Measurements from ENCODE around the gene CCL22.

DNA sequence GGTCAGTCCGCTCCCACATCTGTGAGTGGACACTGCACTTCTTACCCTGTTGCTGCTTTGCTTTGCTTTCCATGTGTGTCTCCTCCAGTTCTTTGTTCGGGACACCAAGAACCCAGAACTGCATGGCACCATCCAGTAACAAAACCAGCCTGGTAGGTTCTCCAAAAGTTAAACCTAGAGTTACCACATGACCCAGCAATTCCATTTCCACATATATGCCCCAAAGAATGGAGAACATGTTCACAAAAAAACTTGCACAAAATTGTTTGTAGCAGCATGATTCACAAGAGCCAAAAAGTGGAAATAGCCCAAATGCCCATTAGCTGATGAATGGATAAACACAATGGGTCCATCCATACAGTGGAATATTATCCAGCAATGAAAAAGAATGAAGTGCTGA, 10.3 kb upstream of the CCL22 start:
- TF ChIP-seq, protein P1, sequence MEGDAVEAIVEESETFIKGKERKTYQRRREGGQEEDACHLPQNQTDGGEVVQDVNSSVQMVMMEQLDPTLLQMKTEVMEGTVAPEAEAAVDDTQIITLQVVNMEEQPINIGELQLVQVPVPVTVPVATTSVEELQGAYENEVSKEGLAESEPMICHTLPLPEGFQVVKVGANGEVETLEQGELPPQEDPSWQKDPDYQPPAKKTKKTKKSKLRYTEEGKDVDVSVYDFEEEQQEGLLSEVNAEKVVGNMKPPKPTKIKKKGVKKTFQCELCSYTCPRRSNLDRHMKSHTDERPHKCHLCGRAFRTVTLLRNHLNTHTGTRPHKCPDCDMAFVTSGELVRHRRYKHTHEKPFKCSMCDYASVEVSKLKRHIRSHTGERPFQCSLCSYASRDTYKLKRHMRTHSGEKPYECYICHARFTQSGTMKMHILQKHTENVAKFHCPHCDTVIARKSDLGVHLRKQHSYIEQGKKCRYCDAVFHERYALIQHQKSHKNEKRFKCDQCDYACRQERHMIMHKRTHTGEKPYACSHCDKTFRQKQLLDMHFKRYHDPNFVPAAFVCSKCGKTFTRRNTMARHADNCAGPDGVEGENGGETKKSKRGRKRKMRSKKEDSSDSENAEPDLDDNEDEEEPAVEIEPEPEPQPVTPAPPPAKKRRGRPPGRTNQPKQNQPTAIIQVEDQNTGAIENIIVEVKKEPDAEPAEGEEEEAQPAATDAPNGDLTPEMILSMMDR (IDR thresholded peaks at IDR 0.05 in 2 of 3, conservative IDR thresholded peaks at IDR 0.05 in 1 of 3; ENCODE audit: borderline replicate concordance in 1 of 3, insufficient read depth in 1 of 3, low read depth in 2 of 3, low read length in 2 of 3) = no peak
- TF ChIP-seq, protein P2, sequence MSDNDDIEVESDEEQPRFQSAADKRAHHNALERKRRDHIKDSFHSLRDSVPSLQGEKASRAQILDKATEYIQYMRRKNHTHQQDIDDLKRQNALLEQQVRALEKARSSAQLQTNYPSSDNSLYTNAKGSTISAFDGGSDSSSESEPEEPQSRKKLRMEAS (IDR thresholded peaks at IDR 0.05) = no peak
- TF ChIP-seq EZH2 (IDR thresholded peaks at IDR 0.05) (no peak), TCF7L2 (IDR thresholded peaks at IDR 0.05; ENCODE audit: borderline replicate concordance, extremely low read depth, insufficient read depth, insufficient read length) (no peak), RAD21 (IDR thresholded peaks at IDR 0.05; ENCODE audit: low read depth) (no peak), POLR2AphosphoS5 (IDR thresholded peaks at IDR 0.05; ENCODE audit: low read depth, low read length) (no peak), POLR2A (IDR thresholded peaks at IDR 0.05; ENCODE audit: borderline replicate concordance, extremely low read depth, insufficient read depth, insufficient read length) (no peak)
